ENCODE results near the gene PREP.
"Not testable (repeated sequence)": the region's sequence is repeated elsewhere in the genome, so short reads cannot be mapped to it uniquely, and the experiment has no call there.

PREP gene

GRCh38 chr6:105433723-105434122 is 30.8 kb upstream of the PREP start:
- Histone ChIP-seq H3K9me3 (ENCODE audit: insufficient read depth, low read length) (no peaks in the 10 kb centered on the region), H3K4me3 (ENCODE audit: insufficient read length, low read depth) (no peak overlapping the region), H3K4me1 (ENCODE audit: insufficient read depth, insufficient read length) (no peaks in the 10 kb centered on the region), H3K27me3 (ENCODE audit: insufficient read depth, insufficient read length) (no peaks in the 10 kb centered on the region), H3K36me3 (ENCODE audit: insufficient read depth, insufficient read length, low read length) (no peaks in the 10 kb centered on the region), H3K9ac (ENCODE audit: insufficient read length, low read depth) (no peak overlapping the region)
- TF ChIP-seq SUZ12 (IDR thresholded peaks at IDR 0.05; ENCODE audit: extremely low read depth, insufficient read depth, insufficient read length): no peak
- no peak for DNase-seq (ENCODE audit: low read depth, low spot score)

- H3K4me1 ChIP-seq (ENCODE audit: insufficient read depth, insufficient read length): no peaks in the 10 kb centered on the region
- H3K4me3 ChIP-seq (ENCODE audit: insufficient read length, low read depth): no peak overlapping the region
- H3K36me3 ChIP-seq (ENCODE audit: insufficient read depth, insufficient read length, low read length): no peaks in the 10 kb centered on the region
- no peaks in the 10 kb centered on the region for H3K9me3 ChIP-seq (ENCODE audit: insufficient read depth, low read length)
- H3K9ac ChIP-seq (ENCODE audit: insufficient read length, low read depth): no peak overlapping the region
- no peaks in the 10 kb centered on the region for H3K27me3 ChIP-seq (ENCODE audit: insufficient read depth, insufficient read length)
- no peak for DNase-seq (ENCODE audit: low read depth, low spot score)
- TF ChIP-seq YY1 (IDR thresholded peaks at IDR 0.05; ENCODE audit: insufficient read depth, insufficient read length) (no peak), SUZ12 (IDR thresholded peaks at IDR 0.05; ENCODE audit: extremely low read depth, insufficient read depth, insufficient read length) (no peak), ZNF274 (IDR thresholded peaks at IDR 0.05; ENCODE audit: low read depth, low read length) (no peak)
Measured at GRCh38 chr6:105432797-105433196, 29.9 kb upstream of the PREP start.

- DNase-seq (ENCODE audit: low read depth, low spot score): peak; percentile 42
- Histone ChIP-seq H3K4me1 (ENCODE audit: insufficient read depth, insufficient read length) (no peaks in the 10 kb centered on the region), H3K36me3 (ENCODE audit: insufficient read depth, insufficient read length, low read length) (no peaks in the 10 kb centered on the region), H3K9me3 (ENCODE audit: insufficient read depth, low read length) (no peaks in the 10 kb centered on the region), H3K4me3 (ENCODE audit: insufficient read length, low read depth) (no peak overlapping the region), H3K9ac (ENCODE audit: insufficient read length, low read depth) (no peak overlapping the region), H3K27me3 (ENCODE audit: insufficient read depth, insufficient read length) (no peaks in the 10 kb centered on the region)
- no peak for TF ChIP-seq ZNF274 (IDR thresholded peaks at IDR 0.05; ENCODE audit: low read depth, low read length)
- TF ChIP-seq YY1 (IDR thresholded peaks at IDR 0.05; ENCODE audit: insufficient read depth, insufficient read length): no peak
- TF ChIP-seq SUZ12 (IDR thresholded peaks at IDR 0.05; ENCODE audit: extremely low read depth, insufficient read depth, insufficient read length): no peak
Measured at GRCh38 chr6:105431226-105431625, 28.3 kb upstream of the PREP start.

- no peak for DNase-seq (ENCODE audit: low read depth, low spot score)
- Histone ChIP-seq H3K9ac (ENCODE audit: insufficient read length, low read depth) (no peak overlapping the region), H3K36me3 (ENCODE audit: insufficient read depth, insufficient read length, low read length) (no peaks in the 10 kb centered on the region), H3K9me3 (ENCODE audit: insufficient read depth, low read length) (no peaks in the 10 kb centered on the region), H3K4me3 (ENCODE audit: insufficient read length, low read depth) (no peak overlapping the region), H3K27me3 (ENCODE audit: insufficient read depth, insufficient read length) (no peaks in the 10 kb centered on the region), H3K4me1 (ENCODE audit: insufficient read depth, insufficient read length) (no peaks in the 10 kb centered on the region)
- TF ChIP-seq SUZ12 (IDR thresholded peaks at IDR 0.05; ENCODE audit: extremely low read depth, insufficient read depth, insufficient read length): no peak
- no peak for TF ChIP-seq ZNF274 (IDR thresholded peaks at IDR 0.05; ENCODE audit: low read depth, low read length)
- TF ChIP-seq YY1 (IDR thresholded peaks at IDR 0.05; ENCODE audit: insufficient read depth, insufficient read length): no peak
Measured at GRCh38 chr6:105430685-105431084, 27.8 kb upstream of the PREP start.

GRCh38 chr6:105429676-105430075 is 26.8 kb upstream of the PREP start:
- Histone ChIP-seq H3K4me1 (ENCODE audit: insufficient read depth, insufficient read length) (no peaks in the 10 kb centered on the region), H3K36me3 (ENCODE audit: insufficient read depth, insufficient read length, low read length) (no peaks in the 10 kb centered on the region), H3K4me3 (ENCODE audit: insufficient read length, low read depth) (no peak overlapping the region), H3K9ac (ENCODE audit: insufficient read length, low read depth) (no peak overlapping the region), H3K9me3 (ENCODE audit: insufficient read depth, low read length) (no peaks in the 10 kb centered on the region), H3K27me3 (ENCODE audit: insufficient read depth, insufficient read length) (no peaks in the 10 kb centered on the region)
- TF ChIP-seq SUZ12 (IDR thresholded peaks at IDR 0.05; ENCODE audit: extremely low read depth, insufficient read depth, insufficient read length): no peak
- DNase-seq (ENCODE audit: low read depth, low spot score): no peak

- H3K9me3 ChIP-seq (ENCODE audit: insufficient read depth, low read length): no peaks in the 10 kb centered on the region
- H3K9ac ChIP-seq (ENCODE audit: insufficient read length, low read depth): no peak overlapping the region
- no peaks in the 10 kb centered on the region for H3K36me3 ChIP-seq (ENCODE audit: insufficient read depth, insufficient read length, low read length)
- DNase-seq (ENCODE audit: low read depth, low spot score): no peak
- H3K27me3 ChIP-seq (ENCODE audit: insufficient read depth, insufficient read length): no peaks in the 10 kb centered on the region
- TF ChIP-seq SUZ12 (IDR thresholded peaks at IDR 0.05; ENCODE audit: extremely low read depth, insufficient read depth, insufficient read length): no peak
- TF ChIP-seq YY1 (IDR thresholded peaks at IDR 0.05; ENCODE audit: insufficient read depth, insufficient read length): no peak
- no peak for TF ChIP-seq ZNF274 (IDR thresholded peaks at IDR 0.05; ENCODE audit: low read depth, low read length)
- no peaks in the 10 kb centered on the region for H3K4me1 ChIP-seq (ENCODE audit: insufficient read depth, insufficient read length)
- H3K4me3 ChIP-seq (ENCODE audit: insufficient read length, low read depth): no peak overlapping the region
Measured at GRCh38 chr6:105428342-105428957, 25.6 kb upstream of the PREP start.

GRCh38 chr6:105424175-105424783 is 21.4 kb upstream of the PREP start:
- H3K36me3 ChIP-seq (ENCODE audit: insufficient read depth, insufficient read length, low read length): no peaks in the 10 kb centered on the region
- no peaks in the 10 kb centered on the region for H3K27me3 ChIP-seq (ENCODE audit: insufficient read depth, insufficient read length)
- H3K9me3 ChIP-seq (ENCODE audit: insufficient read depth, low read length): no peaks in the 10 kb centered on the region
- peak; percentile 62 for DNase-seq (ENCODE audit: low read depth, low spot score)
- no peak overlapping the region for H3K4me3 ChIP-seq (ENCODE audit: insufficient read length, low read depth)
- no peak overlapping the region for H3K9ac ChIP-seq (ENCODE audit: insufficient read length, low read depth)
- no peaks in the 10 kb centered on the region for H3K4me1 ChIP-seq (ENCODE audit: insufficient read depth, insufficient read length)
- no peak for TF ChIP-seq SUZ12 (IDR thresholded peaks at IDR 0.05; ENCODE audit: extremely low read depth, insufficient read depth, insufficient read length)
- TF ChIP-seq ZNF274 (IDR thresholded peaks at IDR 0.05; ENCODE audit: low read depth, low read length): no peak
- no peak for TF ChIP-seq YY1 (IDR thresholded peaks at IDR 0.05; ENCODE audit: insufficient read depth, insufficient read length)

- not testable (repeated sequence) for H3K9ac ChIP-seq (ENCODE audit: insufficient read length, low read depth); DNase-seq (ENCODE audit: low read depth, low spot score)
Measured at GRCh38 chr6:105416971-105417370, 14.1 kb upstream of the PREP start.

More at GRCh38 chr6:105416971-105417370, 14.1 kb upstream of the PREP start:
- H3K9me3 ChIP-seq (ENCODE audit: insufficient read depth, low read length): peaks cover 17% of the 10 kb centered on the region; the same call in 1 of the 2 replicates
- H3K27me3 ChIP-seq (ENCODE audit: insufficient read depth, insufficient read length); H3K4me3 ChIP-seq (ENCODE audit: insufficient read length, low read depth); H3K4me1 ChIP-seq (ENCODE audit: insufficient read depth, insufficient read length); H3K36me3 ChIP-seq (ENCODE audit: insufficient read depth, insufficient read length, low read length): not testable (repeated sequence)

Data from NT2/D1 (cell line).